GM04504 (cell line): ENCODE data around the gene KIF4A.
A peak's percentile ranks its signal among the peaks of the same experiment; 100 is the strongest.

Source experiments
- DNase-seq: peaks from one replicate; pipeline ENCODE4 v3.0.0-alpha.2; 2012; ENCODE audit warnings: low read depth

Gene KIF4A

DNA sequence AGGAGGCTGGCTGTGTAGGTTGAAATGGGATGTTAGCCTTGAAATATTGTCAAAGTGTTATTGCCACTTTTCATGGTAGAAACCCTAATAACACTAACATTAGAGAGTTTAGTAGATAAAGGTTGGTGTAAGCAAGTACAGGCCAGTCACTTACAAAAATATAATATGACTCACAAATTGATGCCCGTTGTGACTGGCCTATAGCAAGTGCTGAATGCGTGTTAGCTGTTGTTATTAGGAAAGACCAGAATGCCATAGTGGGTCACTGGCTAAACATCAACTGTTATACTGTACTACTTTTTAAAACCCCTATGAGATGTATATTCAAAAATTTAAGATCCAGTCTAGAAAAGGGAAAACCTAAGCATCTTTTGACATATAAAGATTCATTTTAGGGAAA lies 112.8 kb downstream of the KIF4A start:
- no peak for DNase-seq

DNA sequence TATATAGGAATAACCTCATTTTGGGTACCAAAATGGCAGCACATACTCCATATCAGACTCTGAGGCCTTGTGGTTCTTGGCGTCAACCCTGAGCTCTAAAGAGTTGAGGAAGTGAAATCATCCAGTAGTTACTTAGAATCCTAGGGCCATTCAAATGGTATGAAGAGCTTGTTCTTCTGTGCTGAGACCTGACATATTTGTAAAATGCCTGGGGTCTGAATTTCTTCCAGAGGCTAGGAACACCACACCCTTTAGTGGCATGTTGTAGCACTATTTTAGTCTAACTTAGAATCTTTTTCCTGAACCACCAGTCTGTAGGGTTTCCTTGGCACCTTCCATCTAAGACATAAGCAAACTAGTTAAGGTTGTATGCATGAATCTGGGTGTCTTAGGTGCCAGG lies 115.1 kb downstream of the KIF4A start:
- DNase-seq, result no peak

DNA sequence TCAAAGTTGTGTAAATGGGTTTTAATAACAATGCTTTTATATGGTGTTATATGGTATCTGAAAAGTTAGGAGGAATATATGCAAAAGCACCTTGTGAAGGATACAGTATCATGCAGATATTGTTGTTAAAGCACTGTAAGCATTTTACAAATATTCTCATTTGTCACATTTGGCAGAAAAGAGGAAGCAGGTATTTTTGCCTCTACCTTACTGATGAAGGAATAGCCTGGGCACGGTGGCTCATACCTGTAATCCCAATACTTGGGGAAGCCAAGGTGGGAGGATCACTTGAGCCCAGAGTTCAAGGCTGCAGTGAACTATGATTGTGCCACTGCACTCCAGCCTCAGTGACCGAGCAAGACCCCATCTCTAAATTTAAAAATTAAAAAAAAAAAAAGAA lies 121.0 kb downstream of the KIF4A start:
- no peak for DNase-seq

DNA sequence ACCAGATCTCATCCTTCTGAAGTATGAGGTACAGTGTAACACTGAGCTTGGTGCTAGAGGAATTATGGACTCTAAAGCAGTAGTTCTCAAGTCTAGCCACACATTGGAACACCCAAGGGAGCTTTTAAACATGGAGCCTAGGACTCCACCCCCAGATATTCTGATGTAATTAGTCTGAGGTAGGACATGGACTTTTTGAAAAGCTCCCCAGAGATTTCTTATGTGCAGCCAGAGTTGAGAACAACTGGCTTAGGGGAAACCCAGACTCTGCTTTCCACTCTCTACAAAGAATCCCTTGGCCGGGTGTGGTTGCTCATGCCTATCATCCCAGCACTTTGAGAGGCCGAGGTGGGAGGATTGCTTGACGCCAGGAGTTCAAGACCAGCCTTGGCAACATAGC lies 121.6 kb downstream of the KIF4A start:
- no peak for DNase-seq

DNA sequence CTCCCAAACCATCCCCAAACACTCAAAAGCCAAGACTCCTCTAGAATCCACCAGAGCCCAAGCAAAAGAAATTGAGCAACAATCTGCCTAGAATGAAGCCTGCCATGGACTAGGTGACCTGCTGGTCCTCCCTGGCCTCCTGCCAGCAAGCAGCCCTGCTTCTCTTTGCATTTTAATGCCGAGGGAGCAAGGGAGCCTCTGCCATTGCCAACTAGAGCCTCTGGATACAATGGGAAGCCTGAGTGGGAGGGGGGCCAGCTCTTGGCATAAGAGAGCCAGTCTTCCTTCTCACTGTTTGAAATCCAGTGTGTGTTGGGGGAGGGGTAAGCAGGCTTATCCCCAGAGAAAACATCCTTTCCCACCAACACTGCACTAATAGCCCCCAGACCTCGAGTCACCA lies 131.7 kb downstream of the KIF4A start:
- DNase-seq, result no peak

DNA sequence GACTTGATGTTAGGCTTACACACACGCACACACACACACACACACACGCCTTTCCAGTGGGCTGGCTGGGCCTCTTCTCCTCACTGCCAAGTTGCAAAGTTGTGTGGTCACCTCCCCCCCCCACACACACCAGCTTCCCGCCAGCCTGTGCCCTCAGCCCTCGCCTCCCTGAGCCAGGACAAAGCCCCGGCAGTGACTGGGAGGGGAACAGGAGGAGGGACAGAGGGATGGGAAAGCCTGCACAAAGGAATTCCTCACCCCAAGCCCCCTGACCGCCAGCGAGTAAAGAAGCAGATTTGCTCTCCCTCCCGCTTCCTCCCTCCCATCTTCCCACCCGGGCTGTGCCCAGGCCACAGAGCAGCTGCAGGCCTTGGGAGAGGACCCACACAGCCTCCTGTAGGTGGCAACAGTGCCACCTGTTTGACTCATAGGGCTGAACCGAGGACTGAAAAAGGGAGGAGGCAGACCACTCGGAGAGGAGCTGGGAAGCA lies 133.0 kb downstream of the KIF4A start, which contains the start of gene GDPD2:
GDPD2 (plus strand) TSS at position 464 of the 491 bp plus-strand sequence. CDS start 1,671 bp downstream, outside the sequence.
- DNase-seq, result no peak

DNA sequence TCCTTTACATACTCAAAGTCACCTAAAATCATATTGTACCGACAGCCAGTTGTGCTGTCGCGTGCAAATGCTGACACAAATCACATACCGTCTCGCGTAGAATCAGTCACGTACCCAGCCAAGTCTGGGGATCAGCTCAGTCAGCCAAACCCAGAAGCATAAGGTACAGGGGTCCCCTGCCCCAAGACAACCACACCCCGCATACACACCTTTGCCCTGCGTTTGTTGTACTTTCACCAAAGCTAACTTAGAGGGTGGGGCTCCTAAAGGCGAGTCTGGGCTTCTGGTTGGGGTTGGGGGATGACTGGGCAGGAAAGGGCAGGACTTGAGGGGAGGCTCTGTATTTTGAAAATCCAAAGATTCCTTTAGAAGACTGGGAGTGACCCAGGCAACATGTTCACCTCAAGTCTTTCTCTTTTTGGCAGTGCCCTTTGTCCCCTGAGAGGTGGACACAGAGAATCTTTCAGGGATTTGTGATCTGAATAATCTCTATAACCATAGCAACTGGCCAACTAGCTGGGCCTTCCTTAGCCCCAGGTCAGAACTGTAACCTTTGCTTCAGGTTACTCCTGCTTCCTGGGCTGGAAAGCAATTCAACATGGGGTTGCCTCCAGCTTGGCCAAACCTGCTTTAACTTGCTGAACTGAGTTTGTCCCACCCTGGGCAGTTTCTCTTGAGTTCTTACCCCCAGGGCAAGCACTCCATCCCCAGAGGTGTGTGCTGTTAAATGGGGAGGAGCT lies 134.2 kb downstream of the KIF4A start:
- no peak for DNase-seq

DNA sequence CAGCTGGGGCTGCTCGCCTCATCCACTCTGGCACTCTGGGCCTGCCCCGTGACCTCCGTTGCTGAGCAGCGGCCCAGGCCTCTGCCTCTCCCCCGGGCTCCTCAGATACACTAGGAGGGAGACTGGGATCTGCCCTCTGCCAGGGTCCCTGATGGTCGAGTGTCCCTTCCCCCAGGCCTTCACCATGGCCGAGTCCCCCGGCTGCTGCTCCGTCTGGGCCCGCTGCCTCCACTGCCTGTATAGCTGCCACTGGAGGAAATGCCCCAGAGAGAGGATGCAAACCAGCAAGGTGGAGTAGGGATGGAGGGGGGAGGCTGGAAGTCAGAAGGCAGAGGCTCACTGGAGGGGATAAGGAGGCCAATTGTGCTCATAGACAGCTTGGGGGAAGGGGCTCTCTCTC lies 134.9 kb downstream of the KIF4A start:
- no peak for DNase-seq

DNA sequence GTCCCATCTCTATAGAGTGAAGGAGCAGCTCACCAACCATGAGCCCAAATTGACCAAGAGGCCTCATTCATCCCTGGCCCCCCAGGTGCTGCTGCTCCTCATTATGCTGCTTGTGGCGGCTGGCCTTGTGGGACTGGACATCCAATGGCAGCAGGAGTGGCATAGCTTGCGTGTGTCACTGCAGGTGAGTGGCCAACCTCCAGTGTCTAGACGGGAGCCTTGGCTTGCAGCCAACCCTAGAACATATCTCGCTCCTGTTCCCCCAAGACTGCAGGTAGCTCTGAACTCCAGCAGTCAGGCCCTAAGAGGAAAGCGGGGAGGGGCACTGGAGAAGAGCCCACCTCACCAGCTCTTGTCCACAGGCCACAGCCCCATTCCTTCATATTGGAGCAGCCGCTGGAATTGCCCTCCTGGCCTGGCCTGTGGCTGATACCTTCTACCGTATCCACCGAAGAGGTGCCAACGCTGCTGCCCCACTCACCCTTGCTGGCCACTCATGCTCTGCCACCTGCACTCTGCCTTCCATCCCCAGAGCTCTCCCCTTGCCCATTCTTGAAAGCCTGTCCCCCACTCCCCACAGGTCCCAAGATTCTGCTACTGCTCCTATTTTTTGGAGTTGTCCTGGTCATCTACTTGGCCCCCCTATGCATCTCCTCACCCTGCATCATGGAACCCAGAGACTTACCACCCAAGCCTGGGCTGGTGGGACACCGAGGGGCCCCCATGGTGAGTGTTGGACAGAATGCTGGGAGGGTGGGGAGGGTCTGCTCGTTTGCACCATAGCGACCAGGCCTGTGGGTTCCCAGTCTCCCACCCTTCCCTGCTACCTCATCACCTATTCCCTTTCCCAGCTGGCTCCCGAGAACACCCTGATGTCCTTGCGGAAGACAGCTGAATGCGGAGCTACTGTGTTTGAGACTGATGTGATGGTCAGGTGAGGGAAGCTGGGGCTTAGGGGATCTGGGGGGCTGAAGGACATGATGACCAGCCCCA lies 136.7 kb downstream of the KIF4A start:
- no peak for DNase-seq

DNA sequence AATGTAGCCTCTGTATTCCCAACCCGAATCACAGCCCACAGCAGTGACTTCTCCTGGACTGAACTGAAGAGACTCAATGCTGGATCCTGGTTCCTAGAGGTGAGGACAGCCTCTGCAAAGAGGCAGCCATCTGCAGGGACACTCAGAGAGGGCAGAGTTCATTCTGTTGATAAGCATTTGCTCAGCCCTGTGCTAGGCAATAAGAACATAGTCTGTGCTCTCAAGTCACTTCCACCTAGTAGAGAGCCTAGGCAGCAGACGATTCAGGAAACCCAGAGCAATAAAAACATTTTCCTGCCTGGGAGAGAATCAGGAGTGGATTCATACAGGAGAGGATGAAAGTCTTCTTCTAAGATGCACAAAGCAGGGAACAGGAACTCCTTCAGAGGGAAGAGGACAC lies 137.5 kb downstream of the KIF4A start:
- DNase-seq, result no peak

DNA sequence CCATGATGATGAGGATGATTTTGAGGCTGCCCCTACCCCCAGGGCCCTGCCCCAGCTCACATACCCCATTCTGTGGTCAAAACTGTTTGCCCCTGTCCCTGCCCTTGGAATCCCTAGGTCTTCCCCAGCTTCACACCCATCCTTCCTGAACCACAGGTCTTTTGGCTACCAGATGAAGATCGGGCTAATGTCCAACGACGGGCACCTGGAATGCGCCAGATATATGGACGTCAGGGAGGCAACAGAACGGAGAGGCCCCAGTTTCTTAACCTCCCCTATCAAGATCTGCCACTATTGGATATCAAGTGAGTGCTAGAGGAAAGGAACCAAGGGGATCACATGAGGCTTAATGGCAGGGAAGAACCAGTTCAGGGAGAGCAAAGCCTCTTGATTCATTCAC lies 139.9 kb downstream of the KIF4A start:
- no peak for DNase-seq

DNA sequence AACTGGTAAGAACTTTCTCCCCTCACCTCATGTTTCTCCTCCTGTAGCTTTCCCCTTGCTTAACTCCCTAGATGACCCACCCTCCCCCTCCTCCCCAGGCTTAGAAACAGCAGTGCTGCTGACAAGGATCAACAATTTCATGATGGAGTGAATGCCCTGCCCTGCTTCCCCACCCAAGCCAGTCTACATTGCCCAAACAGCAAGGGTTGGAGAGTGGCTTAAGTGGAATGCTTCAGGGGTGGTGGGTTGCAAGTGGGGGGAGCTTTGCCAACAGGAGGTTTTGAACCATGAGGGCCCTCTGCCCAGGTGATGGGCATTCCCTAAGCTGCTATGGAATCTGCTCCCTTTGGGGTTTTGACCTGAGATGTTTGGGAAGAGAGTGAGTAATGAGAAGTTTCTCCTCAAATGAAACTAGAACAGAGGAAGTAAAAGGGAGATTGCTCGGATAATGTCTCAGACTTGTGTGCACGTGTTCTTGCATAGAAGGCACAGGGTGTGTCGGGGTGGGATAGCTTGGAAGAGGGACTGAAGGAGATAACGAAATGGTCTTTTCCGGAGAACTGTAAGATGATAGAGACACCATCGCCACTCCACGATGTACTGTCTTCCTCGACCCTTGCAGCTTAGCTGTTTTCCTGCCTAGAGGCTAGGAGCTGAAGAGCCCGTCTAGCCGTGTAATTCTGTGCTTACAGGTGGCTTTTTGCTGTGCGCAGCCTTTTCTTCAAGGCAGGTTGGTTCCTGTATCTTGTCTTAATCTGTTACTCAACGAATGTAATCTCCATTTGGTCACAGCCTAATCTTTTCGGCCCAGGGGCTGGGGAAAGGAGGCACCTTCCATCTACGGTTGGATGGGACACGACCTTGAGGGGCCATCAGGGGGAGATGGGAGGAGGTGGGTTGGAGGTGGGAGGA lies 143.3 kb downstream of the KIF4A start:
- DNase-seq, result no peak

DNA sequence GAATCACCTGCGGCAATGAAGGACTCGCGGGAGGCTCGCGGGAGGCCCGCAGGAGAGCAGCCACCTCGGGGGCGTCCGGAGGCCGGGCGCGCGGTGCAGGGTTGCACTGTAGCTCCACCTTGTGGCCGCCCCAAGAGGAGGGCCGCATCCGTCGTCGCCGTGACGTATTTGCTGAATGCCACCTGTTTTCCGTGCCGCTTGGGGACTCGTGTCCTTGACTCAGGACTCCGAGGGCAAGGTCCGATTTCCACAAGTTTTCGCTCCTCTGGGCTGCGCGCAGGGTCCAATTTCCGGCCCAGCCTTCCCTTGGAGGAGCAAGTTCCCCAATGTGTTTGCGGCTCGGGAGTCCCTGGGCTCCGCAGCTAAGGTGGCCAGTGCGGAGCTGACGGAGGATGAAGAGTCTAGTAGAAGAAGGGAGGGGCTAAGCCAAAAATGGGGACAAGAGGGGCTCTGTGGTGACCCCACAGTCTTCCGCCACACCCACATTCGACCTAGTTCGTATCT lies 144.0 kb downstream of the KIF4A start:
- DNase-seq, result no peak

DNA sequence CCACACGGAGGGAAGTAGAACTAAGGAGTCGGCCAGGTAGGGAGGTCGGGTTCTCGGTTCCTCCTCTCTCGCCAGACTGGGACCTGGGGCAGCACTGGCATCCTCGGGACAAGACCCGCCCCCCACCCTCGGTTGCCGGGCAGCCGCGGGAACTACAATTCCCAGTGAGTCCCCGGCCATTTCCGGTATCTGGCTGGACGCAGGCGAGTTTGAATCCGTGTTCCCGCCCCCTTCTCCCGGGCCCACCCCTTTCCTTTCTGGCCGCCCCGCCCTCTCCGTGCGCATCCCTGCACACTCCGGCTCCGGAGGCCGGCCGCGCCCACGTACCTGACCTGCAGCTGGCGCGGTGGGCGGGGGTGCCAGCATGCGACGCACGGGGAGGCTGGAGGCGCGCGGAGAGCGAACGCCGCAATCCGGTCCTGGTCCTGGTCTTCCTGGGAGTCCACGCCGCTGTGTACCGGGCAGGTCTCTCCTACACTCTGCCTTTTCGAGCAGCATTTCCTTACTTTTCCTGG lies 144.5 kb downstream of the KIF4A start:
- peak; percentile 31 for DNase-seq

DNA sequence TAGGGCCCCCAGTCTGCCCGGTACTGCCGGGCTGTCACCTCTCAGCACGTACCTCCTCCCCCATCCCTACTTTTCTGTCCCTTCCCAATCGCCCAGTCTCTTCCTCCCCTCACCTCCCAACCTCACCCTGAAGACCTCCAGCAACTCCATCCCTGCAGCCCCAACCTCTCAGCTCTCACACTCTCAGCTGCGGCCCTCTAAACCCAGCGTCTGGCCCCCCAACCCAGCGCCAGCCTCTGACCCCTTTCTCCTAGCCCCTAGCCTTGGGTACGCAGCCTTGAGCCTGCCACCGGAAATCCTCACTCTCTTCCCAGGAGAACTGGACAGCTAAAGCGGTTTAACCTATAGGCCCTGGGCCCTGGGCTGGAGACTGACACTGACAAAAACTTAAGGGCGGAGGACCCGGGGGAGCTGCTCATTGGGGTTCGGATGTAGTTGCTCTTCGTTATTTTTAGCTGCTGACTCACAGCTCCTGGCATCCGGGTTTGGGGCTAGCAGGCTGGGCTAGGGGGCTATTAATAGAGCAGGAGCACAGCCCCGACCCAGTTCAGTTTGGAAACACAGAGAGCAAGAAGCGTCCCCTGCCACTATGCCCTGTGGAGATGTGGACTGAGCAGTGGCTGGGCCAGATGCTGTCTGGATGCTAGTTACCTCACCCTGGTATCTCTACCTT lies 145.1 kb downstream of the KIF4A start:
- DNase-seq, result no peak

DNA sequence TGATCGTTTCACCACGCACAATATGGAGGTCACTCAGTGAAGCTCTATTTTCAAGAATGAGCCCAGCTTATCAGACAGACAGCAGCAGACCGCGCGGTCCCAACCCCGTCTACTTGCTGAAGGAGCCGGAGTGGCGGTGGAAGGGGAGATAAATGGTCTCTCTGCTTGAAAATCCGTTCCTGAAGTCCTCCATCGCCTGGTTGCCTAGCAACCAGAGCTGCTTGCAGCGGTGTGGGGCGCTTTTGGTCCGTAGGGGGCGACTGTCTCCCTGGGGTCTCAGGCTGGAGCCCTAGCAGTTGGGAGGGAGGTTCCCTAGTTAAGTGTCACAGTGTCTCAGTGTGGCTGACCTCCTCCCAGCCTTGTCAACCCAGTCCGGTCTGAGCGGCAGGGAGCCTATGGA lies 146.4 kb downstream of the KIF4A start:
- DNase-seq, result no peak

DNA sequence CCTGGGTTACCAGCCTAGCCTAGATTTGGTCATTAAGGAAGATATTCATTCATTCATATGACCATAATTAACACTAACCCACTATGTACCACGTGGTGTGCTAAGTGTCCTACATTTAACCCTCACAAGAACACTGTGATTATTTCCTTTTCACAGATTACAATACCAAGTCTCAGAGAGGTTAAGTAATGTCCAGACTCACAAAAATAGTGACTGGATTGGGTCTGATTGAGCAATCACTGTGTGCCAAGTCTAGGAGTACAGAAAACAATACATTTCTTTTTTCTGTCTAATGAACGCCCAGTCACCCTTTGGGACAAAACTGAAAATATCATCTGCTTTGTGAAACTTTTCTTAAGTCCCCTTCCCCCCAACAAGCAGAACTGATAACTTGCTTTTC lies 147.1 kb downstream of the KIF4A start:
- no peak for DNase-seq

DNA sequence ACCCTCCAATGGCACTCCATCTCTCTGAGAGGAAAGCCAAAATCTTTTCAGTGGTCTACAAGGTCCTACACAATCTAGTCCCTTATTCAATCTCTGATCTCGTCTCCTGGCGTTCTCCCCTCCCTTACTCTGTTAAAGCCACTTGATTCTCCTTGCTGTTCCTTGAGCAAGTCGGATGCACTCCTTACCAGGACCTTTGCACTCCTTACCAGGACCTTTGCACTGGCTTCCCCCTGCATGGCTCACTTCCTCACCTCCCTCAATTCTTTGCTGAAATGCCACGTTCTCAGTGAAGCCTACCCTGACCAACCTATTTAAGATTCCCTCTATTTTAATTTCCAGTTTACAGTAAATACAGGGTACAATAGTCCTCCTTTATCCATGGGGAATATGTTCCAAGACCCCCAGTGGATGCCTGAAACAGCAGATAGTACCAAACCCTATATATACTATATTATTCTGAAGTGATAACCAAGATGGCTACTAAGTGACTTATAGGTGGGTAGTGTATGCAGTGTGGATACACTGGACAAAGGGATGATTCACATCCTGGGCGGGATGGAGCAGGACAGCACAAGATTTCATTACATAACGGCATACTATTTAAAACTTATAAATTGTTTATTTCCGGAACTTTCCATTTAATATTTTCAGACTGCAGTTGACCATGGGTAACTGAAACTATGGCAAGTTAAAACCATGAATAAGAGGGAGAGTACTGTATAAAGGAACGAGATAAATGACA lies 148.2 kb downstream of the KIF4A start:
- no peak for DNase-seq

DNA sequence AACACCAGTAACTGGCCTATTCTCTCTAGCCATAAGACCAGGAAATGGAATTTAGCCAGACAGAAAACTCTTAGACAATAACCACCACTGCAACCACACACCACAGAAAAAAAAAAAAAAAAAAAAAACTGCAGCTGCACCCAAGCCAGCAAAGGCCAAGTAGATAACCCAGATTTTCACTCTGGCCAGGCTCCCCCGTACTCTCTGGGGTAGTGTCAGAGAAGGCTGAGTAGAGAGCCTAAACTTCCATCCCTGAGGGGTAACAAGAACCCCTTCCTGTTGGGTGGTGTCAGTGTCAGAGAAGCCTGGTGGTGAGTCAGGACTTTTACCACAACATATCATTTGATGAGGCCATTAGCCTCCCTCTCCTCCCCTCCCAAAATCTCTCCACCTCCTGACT lies 149.1 kb downstream of the KIF4A start:
- no peak for DNase-seq

DNA sequence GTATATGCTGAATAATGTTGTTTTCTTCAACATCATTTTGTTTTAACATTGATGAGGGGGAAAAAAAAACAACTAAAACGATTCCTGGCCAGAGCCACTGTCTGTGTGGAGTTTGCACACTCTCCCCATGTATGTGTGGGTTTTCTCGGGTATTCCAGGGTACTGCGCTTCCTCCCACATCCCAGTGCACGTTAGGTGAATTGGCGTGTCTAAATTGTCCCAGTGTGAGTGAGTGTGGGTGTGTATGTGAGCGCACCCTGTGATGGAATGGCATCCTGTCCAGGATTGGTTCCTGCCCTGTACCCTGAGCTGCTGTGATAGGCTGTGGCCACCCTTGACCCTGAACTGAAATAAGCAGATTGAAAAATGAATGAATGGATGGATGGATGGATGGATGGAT lies 152.3 kb downstream of the KIF4A start:
- no peak for DNase-seq
